ENCODE results near the gene FPR2.

FPR2 gene

GRCh38 chr19:51783372-51783771 lies 22.4 kb downstream of the FPR2 start:
- no peak overlapping the region for H3K9ac ChIP-seq
- no peaks in the 10 kb centered on the region for H3K36me3 ChIP-seq (ENCODE audit: insufficient read depth)
- H3K27ac ChIP-seq: no peak overlapping the region
- no peak overlapping the region for H2AFZ ChIP-seq (ENCODE audit: low read depth)
- H3K4me2 ChIP-seq: no peak overlapping the region
- no peak for TF ChIP-seq CTCF (conservative IDR thresholded peaks at IDR 0.05; ENCODE audit: low read depth, low read length)
- H3K79me2 ChIP-seq (ENCODE audit: insufficient read depth, low read depth): no peaks in the 10 kb centered on the region
- no peaks in the 10 kb centered on the region for H3K27me3 ChIP-seq (ENCODE audit: insufficient read depth, low read depth)
- H4K20me1 ChIP-seq (ENCODE audit: insufficient read depth): no peaks in the 10 kb centered on the region
- no peaks in the 10 kb centered on the region for H3K4me1 ChIP-seq (ENCODE audit: low read depth, poor library complexity, severe bottlenecking)
- no peak overlapping the region for H3K4me3 ChIP-seq (IDR thresholded peaks at IDR 0.05; ENCODE audit: insufficient read depth, low read depth, low read length)

DNA sequence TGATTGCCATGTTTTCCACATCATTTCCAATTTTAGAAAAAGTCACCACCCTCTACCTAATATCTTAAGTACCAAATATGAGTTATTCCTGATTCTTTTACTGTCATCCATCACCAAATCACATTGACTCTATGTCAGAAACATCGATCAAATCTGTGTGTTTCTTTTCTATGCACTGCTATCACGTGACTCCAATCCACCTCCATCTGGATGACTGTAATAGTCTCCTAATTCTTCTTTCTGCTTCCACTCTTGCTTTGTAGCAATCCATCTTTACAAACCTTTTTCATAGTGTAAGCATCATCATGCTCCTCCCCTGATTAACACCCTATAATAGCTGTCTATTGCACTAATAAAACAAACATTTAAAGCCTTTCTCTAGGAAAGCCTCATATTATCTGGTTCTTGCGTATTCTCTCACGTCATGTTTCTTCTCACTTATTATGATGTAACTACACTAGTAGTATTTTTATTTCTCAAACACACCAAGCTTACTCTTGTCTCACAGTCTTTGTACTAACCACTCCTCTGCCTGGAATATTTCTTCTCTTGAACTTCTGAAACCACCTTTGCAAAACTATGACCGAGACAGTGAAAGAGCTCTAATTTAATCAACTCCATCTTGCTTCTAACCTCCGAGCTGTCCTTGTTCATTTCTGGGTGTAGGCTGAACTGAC lies 23.3 kb downstream of the FPR2 start:
- no peak for TF ChIP-seq CTCF (conservative IDR thresholded peaks at IDR 0.05; ENCODE audit: low read depth, low read length)
- Histone ChIP-seq H3K36me3 (ENCODE audit: insufficient read depth) (no peaks in the 10 kb centered on the region), H3K27ac (no peak overlapping the region), H3K4me1 (ENCODE audit: low read depth, poor library complexity, severe bottlenecking) (no peaks in the 10 kb centered on the region), H3K79me2 (ENCODE audit: insufficient read depth, low read depth) (no peaks in the 10 kb centered on the region), H3K4me2 (no peak overlapping the region), H3K27me3 (ENCODE audit: insufficient read depth, low read depth) (no peaks in the 10 kb centered on the region), H3K9ac (no peak overlapping the region), H4K20me1 (ENCODE audit: insufficient read depth) (no peaks in the 10 kb centered on the region), H2AFZ (ENCODE audit: low read depth) (no peak overlapping the region), H3K4me3 (IDR thresholded peaks at IDR 0.05; ENCODE audit: insufficient read depth, low read depth, low read length) (no peak overlapping the region)

- Histone ChIP-seq H3K4me2 (no peak overlapping the region), H3K27ac (no peak overlapping the region), H3K27me3 (ENCODE audit: insufficient read depth, low read depth) (no peaks in the 10 kb centered on the region), H4K20me1 (ENCODE audit: insufficient read depth) (no peaks in the 10 kb centered on the region), H3K4me1 (ENCODE audit: low read depth, poor library complexity, severe bottlenecking) (no peaks in the 10 kb centered on the region), H3K9ac (no peak overlapping the region), H3K36me3 (ENCODE audit: insufficient read depth) (no peaks in the 10 kb centered on the region), H2AFZ (ENCODE audit: low read depth) (no peak overlapping the region), H3K79me2 (ENCODE audit: insufficient read depth, low read depth) (no peaks in the 10 kb centered on the region), H3K4me3 (IDR thresholded peaks at IDR 0.05; ENCODE audit: insufficient read depth, low read depth, low read length) (no peak overlapping the region)
- TF ChIP-seq CTCF (conservative IDR thresholded peaks at IDR 0.05; ENCODE audit: low read depth, low read length): no peak
Observed at GRCh38 chr19:51784922-51785690, 24.1 kb downstream of the FPR2 start.

DNA sequence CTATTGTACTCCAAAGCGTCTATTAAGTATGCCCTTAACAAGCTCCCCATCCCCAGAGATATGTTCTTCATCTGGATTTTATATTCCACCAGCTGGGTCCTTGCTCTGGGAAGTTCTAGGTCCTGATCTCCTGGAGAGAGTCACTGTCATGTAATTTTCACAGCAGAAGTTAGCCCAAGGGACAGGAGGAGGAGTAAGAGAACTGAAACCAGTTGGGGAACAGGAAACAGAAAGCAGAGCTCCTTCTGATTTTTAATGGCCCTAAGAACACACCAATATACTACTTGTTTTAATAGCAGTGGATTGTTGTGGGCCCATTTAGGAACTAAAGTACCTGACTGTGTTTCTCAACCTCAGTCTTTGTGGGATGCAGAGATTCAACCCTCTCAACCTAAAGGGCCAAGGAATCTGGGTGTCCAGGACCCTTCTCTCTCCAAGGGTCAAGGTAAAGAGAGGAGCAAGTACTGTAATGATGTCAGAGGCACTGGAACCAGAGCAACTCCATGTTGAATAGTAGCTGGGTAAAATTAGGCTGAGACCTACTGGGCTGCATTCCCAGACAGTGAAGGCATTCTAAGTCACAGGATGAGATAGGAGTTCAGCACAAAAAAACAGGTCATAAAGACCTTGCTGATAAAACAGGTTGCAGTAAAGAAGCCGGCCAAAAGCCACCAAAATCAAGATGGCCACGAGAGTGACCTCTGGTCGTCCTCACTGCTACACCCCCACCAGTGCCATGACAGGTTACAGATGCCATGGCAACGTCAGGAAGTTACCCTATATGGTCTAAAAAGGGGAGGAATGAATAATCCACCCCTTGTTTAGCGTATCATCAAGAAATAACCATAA lies 25.9 kb downstream of the FPR2 start:
- no peak overlapping the region for H2AFZ ChIP-seq (ENCODE audit: low read depth)
- H3K79me2 ChIP-seq (ENCODE audit: insufficient read depth, low read depth): no peaks in the 10 kb centered on the region
- no peak for TF ChIP-seq CTCF (conservative IDR thresholded peaks at IDR 0.05; ENCODE audit: low read depth, low read length)
- H4K20me1 ChIP-seq (ENCODE audit: insufficient read depth): no peaks in the 10 kb centered on the region
- no peak overlapping the region for H3K4me3 ChIP-seq (IDR thresholded peaks at IDR 0.05; ENCODE audit: insufficient read depth, low read depth, low read length)
- H3K27ac ChIP-seq: no peak overlapping the region
- H3K36me3 ChIP-seq (ENCODE audit: insufficient read depth): no peaks in the 10 kb centered on the region
- H3K9ac ChIP-seq: no peak overlapping the region
- H3K27me3 ChIP-seq (ENCODE audit: insufficient read depth, low read depth): no peaks in the 10 kb centered on the region
- H3K4me2 ChIP-seq: no peak overlapping the region
- H3K4me1 ChIP-seq (ENCODE audit: low read depth, poor library complexity, severe bottlenecking): no peaks in the 10 kb centered on the region
